Esophagus (tissue), 2 donors: ENCODE data around the gene CUX1. TPM values are rescaled to one million over a fixed set of nuclear protein-coding genes. Genes with fewer than 3 reads are reported as not detected.

ENCODE experiments used
- H3K27ac ChIP-seq, 2 donors: one replicate each; pipeline ENCODE4 v1.5.1; 2013; ENCODE audit warnings: low read depth in 2 of 2, mild to moderate bottlenecking in 2 of 2, inconsistent platforms in 1 of 2, low read length in 1 of 2, moderate library complexity in 1 of 2
- H3K27me3 ChIP-seq, 2 donors: one replicate each; pipeline ENCODE4 v1.6.1; 2013; ENCODE audit warnings: low read length in 2 of 2, control low read depth in 1 of 2, mild to moderate bottlenecking in 1 of 2; ENCODE audit not compliant: insufficient read depth in 2 of 2, control insufficient read depth in 1 of 2
- H3K36me3 ChIP-seq, 2 donors: one replicate each; pipeline ENCODE4 v1.6.1; 2013; ENCODE audit warnings: low read length in 1 of 2; ENCODE audit not compliant: control insufficient read depth in 2 of 2, insufficient read depth in 2 of 2
- H3K4me1 ChIP-seq, 2 donors: one replicate each; pipeline ENCODE4 v1.6.1; 2013; ENCODE audit warnings: low read length in 1 of 2; ENCODE audit not compliant: control insufficient read depth in 2 of 2, insufficient read depth in 2 of 2
- H3K4me3 ChIP-seq, 2 donors: one replicate each; pipeline ENCODE4 v1.5.1; 2013; ENCODE audit warnings: low read length in 2 of 2, mild to moderate bottlenecking in 2 of 2, low read depth in 1 of 2, moderate library complexity in 1 of 2
- H3K9me3 ChIP-seq, 2 donors: one replicate each; pipeline ENCODE4 v1.6.1; 2013; ENCODE audit warnings: mild to moderate bottlenecking in 2 of 2, low read depth in 1 of 2, low read length in 1 of 2, moderate library complexity in 1 of 2; ENCODE audit not compliant: control insufficient read depth in 2 of 2, insufficient read depth in 1 of 2
- WGBS, 2 donors: extraction: QIAGEN DNeasy Blood & Tissue Kit; methylation state at CpG; one replicate each; pipeline ENCODE4 v1.1.7; 2013; 5-methylcytosine and 5-hydroxymethylcytosine counted together
- polyA plus RNA-seq, 2 donors: library from polyadenylated mRNA; stranded (reverse); fragments of 200-250 nt; gene quantifications; one replicate each; pipeline ENCODE4 v1.2.3, GENCODE V29; 2013
- donor health status: healthy with polysubstance abuse.
- donor health status: Bipolar disorder and iron deficiency.

CUX1 gene
- polyA plus RNA-seq, 2 donors: 19.6 to 21.7 TPM

- WGBS, 2 donors: 89 to 92% methylated on average over 4 of the region's 4 CpGs
- no peaks in the 10 kb centered on the region for H3K36me3 ChIP-seq
- H3K9me3 ChIP-seq: peaks cover 0 to 3% of the 10 kb centered on the region in 2 donors
- no peaks in the 10 kb centered on the region for H3K4me1 ChIP-seq
- H3K27ac ChIP-seq: peak overlapping the region in 1 of 2 donors; percentile 9
- no peaks in the 10 kb centered on the region for H3K27me3 ChIP-seq
- H3K4me3 ChIP-seq: no peak overlapping the region
Observed at GRCh38 chr7:102089175-102090098, 272.0 kb downstream of the CUX1 start.

- Histone ChIP-seq H3K27me3 (no peaks in the 10 kb centered on the region), H3K36me3 (peaks cover 0 to 2% of the 10 kb centered on the region in 2 donors), H3K27ac (no peak overlapping the region), H3K4me3 (no peak overlapping the region), H3K4me1 (no peaks in the 10 kb centered on the region), H3K9me3 (peaks cover 0 to 3% of the 10 kb centered on the region in 2 donors)
- WGBS, 2 donors: 51% methylated on average over 14 of the region's 14 CpGs
Observed at GRCh38 chr7:102093599-102094315, 276.3 kb downstream of the CUX1 start.

DNA sequence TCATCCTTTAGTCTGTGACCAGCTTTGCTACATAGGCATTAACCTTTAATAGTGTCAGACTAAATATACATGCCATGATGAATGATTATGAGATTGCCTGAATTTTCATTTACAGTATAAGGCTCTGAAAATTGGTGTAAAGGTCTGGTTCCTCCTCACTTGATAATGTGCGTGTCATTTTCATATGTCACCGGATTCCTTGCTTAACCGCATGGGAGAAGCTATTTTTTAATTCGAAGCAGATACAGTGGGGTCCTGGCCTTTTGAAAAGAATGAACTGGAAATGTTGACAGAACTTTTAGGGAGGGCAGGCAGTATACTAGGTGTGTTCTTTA lies 276.9 kb downstream of the CUX1 start:
- Histone ChIP-seq H3K9me3 (peaks cover 0 to 3% of the 10 kb centered on the region in 2 donors), H3K27ac (no peak overlapping the region)

GRCh38 chr7:102095321-102096011 lies 278.0 kb downstream of the CUX1 start:
- Histone ChIP-seq H3K4me3 (no peak overlapping the region), H3K9me3 (no peaks in the 10 kb centered on the region), H3K4me1 (no peaks in the 10 kb centered on the region), H3K27me3 (no peaks in the 10 kb centered on the region), H3K27ac (no peak overlapping the region), H3K36me3 (peaks cover 0 to 5% of the 10 kb centered on the region in 2 donors)
- WGBS, 2 donors: 89 to 90% methylated on average over 16 of the region's 16 CpGs

More for the DNA sequence above, 276.9 kb downstream of the CUX1 start:
- Histone ChIP-seq H3K4me3 (no peak overlapping the region), H3K27me3 (no peaks in the 10 kb centered on the region), H3K4me1 (no peaks in the 10 kb centered on the region), H3K36me3 (peaks cover 0 to 5% of the 10 kb centered on the region in 2 donors)
- 93% methylated on average over 4 of the region's 4 CpGs for WGBS, 2 donors

GRCh38 chr7:102096012-102096332 lies 278.5 kb downstream of the CUX1 start:
- H3K27me3 ChIP-seq: no peaks in the 10 kb centered on the region
- H3K4me3 ChIP-seq: no peak overlapping the region
- 87 to 90% methylated on average over 10 of the region's 10 CpGs for WGBS, 2 donors
- H3K9me3 ChIP-seq: no peaks in the 10 kb centered on the region
- H3K27ac ChIP-seq: no peak overlapping the region
- H3K36me3 ChIP-seq: peaks cover 0 to 5% of the 10 kb centered on the region in 2 donors
- no peaks in the 10 kb centered on the region for H3K4me1 ChIP-seq

DNA sequence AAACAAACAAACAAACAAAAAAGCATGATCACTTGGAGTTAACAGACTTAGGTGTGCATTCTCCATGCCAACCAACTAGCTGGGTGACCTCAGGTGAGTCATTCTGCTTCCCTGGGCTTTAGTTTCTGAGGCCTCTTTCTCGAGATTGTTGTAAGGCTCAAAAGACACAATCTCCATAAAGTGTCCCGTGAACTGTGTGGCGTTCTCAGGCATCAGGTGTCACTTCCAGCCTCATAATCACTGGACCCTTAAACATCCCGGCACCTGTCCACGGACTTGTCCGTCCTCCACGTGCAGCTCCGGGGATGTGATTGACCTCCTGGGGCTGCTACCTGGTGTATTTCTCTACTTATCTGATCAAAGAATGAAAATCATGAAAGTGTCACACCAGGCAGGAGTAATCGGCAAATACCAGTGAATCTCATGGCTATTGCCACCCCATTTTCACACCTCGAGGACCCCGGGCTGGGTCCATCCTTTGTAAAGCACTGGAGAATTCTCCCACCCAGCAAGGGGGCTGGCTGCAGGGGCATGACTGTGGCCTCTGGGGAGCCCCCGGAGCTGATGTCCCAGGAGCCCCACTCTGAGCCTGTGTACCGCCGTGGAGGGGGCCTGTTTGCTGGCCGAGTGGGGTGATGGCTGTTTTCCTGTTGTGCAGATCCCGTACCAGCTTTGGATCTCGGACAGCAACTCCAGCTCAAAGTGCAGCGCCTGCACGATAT lies 279.4 kb downstream of the CUX1 start:
- H3K36me3 ChIP-seq: peaks cover 0 to 5% of the 10 kb centered on the region in 2 donors
- no peak overlapping the region for H3K27ac ChIP-seq
- no peaks in the 10 kb centered on the region for H3K9me3 ChIP-seq
- 86 to 91% methylated on average over 19 of the region's 19 CpGs for WGBS, 2 donors
- no peak overlapping the region for H3K4me3 ChIP-seq
- H3K27me3 ChIP-seq: no peaks in the 10 kb centered on the region
- H3K4me1 ChIP-seq: peaks cover 0 to 1% of the 10 kb centered on the region in 2 donors

- H3K27me3 ChIP-seq: no peaks in the 10 kb centered on the region
- peaks cover 0 to 5% of the 10 kb centered on the region in 2 donors for H3K36me3 ChIP-seq
- no peak overlapping the region for H3K4me3 ChIP-seq
- H3K27ac ChIP-seq: no peak overlapping the region
- H3K4me1 ChIP-seq: peaks cover 0 to 4% of the 10 kb centered on the region in 2 donors
- 63 to 69% methylated on average over 13 of the region's 13 CpGs for WGBS, 2 donors
- H3K9me3 ChIP-seq: no peaks in the 10 kb centered on the region
Observed at GRCh38 chr7:102097601-102098161, 280.3 kb downstream of the CUX1 start.

DNA sequence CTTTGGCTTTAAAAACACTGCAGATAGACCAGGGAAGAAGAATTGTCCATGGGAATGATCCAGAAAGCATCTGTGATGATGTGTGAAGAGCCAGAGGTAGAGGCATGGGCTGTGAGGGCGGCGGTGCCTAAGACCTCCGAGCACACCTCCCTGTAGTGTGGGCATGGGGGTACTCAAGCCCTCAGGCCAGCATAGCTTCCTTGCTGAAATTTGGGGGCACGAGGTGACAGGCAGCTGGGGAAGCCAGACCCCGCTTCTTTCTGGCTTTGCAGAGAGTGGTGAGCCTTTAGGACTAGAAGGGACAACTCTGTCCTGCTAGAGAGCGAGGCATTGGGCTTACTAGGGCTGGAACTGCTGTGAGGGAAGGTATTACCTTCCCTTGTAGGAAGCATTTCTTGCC lies 281.6 kb downstream of the CUX1 start:
- no peaks in the 10 kb centered on the region for H3K27me3 ChIP-seq
- peaks cover 0 to 4% of the 10 kb centered on the region in 2 donors for H3K4me1 ChIP-seq
- 95 to 97% methylated on average over 6 of the region's 6 CpGs for WGBS, 2 donors
- peaks cover 0 to 8% of the 10 kb centered on the region in 2 donors for H3K36me3 ChIP-seq
- H3K4me3 ChIP-seq: no peak overlapping the region
- no peaks in the 10 kb centered on the region for H3K9me3 ChIP-seq
- H3K27ac ChIP-seq: no peak overlapping the region

DNA sequence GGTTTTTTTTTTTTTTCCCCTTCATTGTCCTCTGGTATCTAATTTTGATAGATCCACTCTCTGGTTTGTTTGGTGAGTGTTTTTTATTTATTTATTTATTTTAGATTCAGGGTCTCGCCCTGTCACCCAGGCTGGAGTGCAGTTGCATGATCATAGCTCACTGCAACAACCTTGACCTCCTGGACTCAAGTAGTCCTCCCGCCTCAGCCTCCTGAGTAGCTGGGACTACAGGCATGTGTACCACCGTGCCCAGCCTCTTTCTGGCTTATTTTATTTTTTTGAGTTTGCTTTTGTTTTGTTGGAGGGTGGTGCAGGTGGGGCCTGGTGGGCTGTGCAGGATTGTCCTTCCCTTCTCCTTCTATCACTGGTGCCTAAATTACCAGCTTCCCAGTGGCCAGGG lies 282.0 kb downstream of the CUX1 start:
- no peak overlapping the region for H3K4me3 ChIP-seq
- no peak overlapping the region for H3K27ac ChIP-seq
- H3K36me3 ChIP-seq: peaks cover 0 to 8% of the 10 kb centered on the region in 2 donors
- 96 to 98% methylated on average over 3 of the region's 3 CpGs for WGBS, 2 donors
- no peaks in the 10 kb centered on the region for H3K27me3 ChIP-seq
- peaks cover 0 to 4% of the 10 kb centered on the region in 2 donors for H3K4me1 ChIP-seq
- no peaks in the 10 kb centered on the region for H3K9me3 ChIP-seq
